Measurements from ENCODE around the gene LGALS3BP.

GRCh38 chr17:79019261-79019631 lies 39.5 kb upstream of the LGALS3BP start:
- TF ChIP-seq CTCF (IDR thresholded peaks at IDR 0.05) (no peak), POLR2A (IDR thresholded peaks at IDR 0.05) (no peak), POLR2AphosphoS5 (IDR thresholded peaks at IDR 0.05; ENCODE audit: insufficient read depth in 1 of 2, low read depth in 1 of 2) (no peak)
